Thymus (tissue), 11 donors: ENCODE measurements around the gene GPSM1. TPM values are rescaled to one million over a fixed set of nuclear protein-coding genes. Genes with fewer than 3 reads are reported as not detected.

Experiments used
- DNase-seq, 9 donors: peaks; one replicate each; pipeline ENCODE4 v3.0.0-alpha.2; 2013; ENCODE audit warnings: low spot score in 9 of 9, low read depth in 6 of 9, missing footprints in 1 of 9
- H3K27ac ChIP-seq, 2 donors: one replicate each; pipeline ENCODE4 v1.5.1; 2013; ENCODE audit warnings: control low read depth in 1 of 2, low read depth in 1 of 2, low read length in 1 of 2, mild to moderate bottlenecking in 1 of 2, moderate library complexity in 1 of 2
- H3K27me3 ChIP-seq, 2 donors: one replicate each; pipeline ENCODE4 v1.5.1; 2013; ENCODE audit warnings: low read length in 1 of 2; ENCODE audit not compliant: control insufficient read depth in 2 of 2, insufficient read depth in 1 of 2
- H3K36me3 ChIP-seq, 2 donors: one replicate each; pipeline ENCODE4 v1.5.1; 2013; ENCODE audit warnings: low read length in 1 of 2, mild to moderate bottlenecking in 1 of 2, moderate library complexity in 1 of 2; ENCODE audit not compliant: control insufficient read depth in 2 of 2, insufficient read depth in 2 of 2
- H3K4me1 ChIP-seq, 2 donors: one replicate each; pipeline ENCODE4 v1.5.1; 2013; ENCODE audit warnings: low read length in 2 of 2; ENCODE audit not compliant: control insufficient read depth in 2 of 2, insufficient read depth in 2 of 2
- H3K4me3 ChIP-seq, 2 donors: one replicate each; pipeline ENCODE4 v1.5.1; 2013; ENCODE audit warnings: low read length in 2 of 2, control low read depth in 1 of 2, mild to moderate bottlenecking in 1 of 2
- H3K9me3 ChIP-seq, 2 donors: one replicate each; pipeline ENCODE4 v1.5.1; 2013; ENCODE audit warnings: low read length in 1 of 2, mild to moderate bottlenecking in 1 of 2; ENCODE audit not compliant: control insufficient read depth in 2 of 2, insufficient read depth in 1 of 2
- WGBS: extraction: QIAGEN DNeasy Blood & Tissue Kit; methylation state at CpG from one replicate; pipeline ENCODE4 v1.1.7; 2013; 5-methylcytosine and 5-hydroxymethylcytosine counted together
- polyA plus RNA-seq: library from polyadenylated mRNA; stranded (reverse); fragments of 200-250 nt; gene quantifications from one replicate; pipeline ENCODE4 v1.2.3, GENCODE V29; 2013
- total RNA-seq: library from RNA; stranded (reverse); fragments of 120-200 nt; gene quantifications from one replicate; pipeline ENCODE4 v1.2.4, GENCODE V29; 2013
- donor health status: healthy.

The GPSM1 gene
- total and polyA plus RNA-seq, 2 donors: 6.1 to 13.1 TPM

- peaks cover 0 to 20% of the 10 kb centered on the region in 2 donors for H3K36me3 ChIP-seq
- peaks cover 6 to 10% of the 10 kb centered on the region in 2 donors for H3K4me1 ChIP-seq
- H3K9me3 ChIP-seq: peaks cover 0 to 12% of the 10 kb centered on the region in 2 donors
- WGBS: 92% methylated on average over 31 of the region's 31 CpGs
- H3K4me3 ChIP-seq: no peak overlapping the region
- H3K27me3 ChIP-seq: peaks cover 2 to 11% of the 10 kb centered on the region in 2 donors
- no peak overlapping the region for H3K27ac ChIP-seq
- DNase-seq: no peak
Observed at GRCh38 chr9:136364942-136365774, 37.8 kb downstream of the GPSM1 start.

- Histone ChIP-seq H3K27ac (no peak overlapping the region), H3K36me3 (peaks cover 0 to 16% of the 10 kb centered on the region in 2 donors), H3K4me3 (no peak overlapping the region), H3K4me1 (peaks cover 6 to 10% of the 10 kb centered on the region in 2 donors), H3K27me3 (peaks cover 2 to 11% of the 10 kb centered on the region in 2 donors), H3K9me3 (peaks cover 0 to 12% of the 10 kb centered on the region in 2 donors)
- WGBS: 78% methylated on average over 9 of the region's 9 CpGs
- no peak for DNase-seq
Observed at GRCh38 chr9:136365775-136366222, 38.5 kb downstream of the GPSM1 start.

- WGBS: 96% methylated on average over 9 of the region's 9 CpGs
Observed at GRCh38 chr9:136366826-136367225, 39.5 kb downstream of the GPSM1 start.

GRCh38 chr9:136367296-136368145 lies 40.2 kb downstream of the GPSM1 start:
- WGBS: 93% methylated on average over 45 of the region's 45 CpGs
- Histone ChIP-seq H3K4me3 (no peak overlapping the region), H3K9me3 (peaks cover 0 to 12% of the 10 kb centered on the region in 2 donors), H3K36me3 (no peaks in the 10 kb centered on the region), H3K4me1 (peaks cover 6 to 13% of the 10 kb centered on the region in 2 donors), H3K27ac (no peak overlapping the region), H3K27me3 (peaks cover 2 to 21% of the 10 kb centered on the region in 2 donors)
- no peak for DNase-seq

More at GRCh38 chr9:136366826-136367225, 39.5 kb downstream of the GPSM1 start:
- H3K4me1 ChIP-seq: peaks cover 6 to 10% of the 10 kb centered on the region in 2 donors
- peaks cover 0 to 7% of the 10 kb centered on the region in 2 donors for H3K36me3 ChIP-seq
- DNase-seq: no peak
- peaks cover 0 to 12% of the 10 kb centered on the region in 2 donors for H3K9me3 ChIP-seq
- no peak overlapping the region for H3K4me3 ChIP-seq
- H3K27ac ChIP-seq: no peak overlapping the region
- peaks cover 2 to 14% of the 10 kb centered on the region in 2 donors for H3K27me3 ChIP-seq

GRCh38 chr9:136368190-136368589 lies 40.9 kb downstream of the GPSM1 start:
- H3K27ac ChIP-seq: no peak overlapping the region
- peaks cover 2 to 28% of the 10 kb centered on the region in 2 donors for H3K27me3 ChIP-seq
- no peaks in the 10 kb centered on the region for H3K36me3 ChIP-seq
- H3K4me1 ChIP-seq: peaks cover 6 to 20% of the 10 kb centered on the region in 2 donors
- DNase-seq: no peak
- WGBS: 92% methylated on average over 18 of the region's 18 CpGs
- H3K9me3 ChIP-seq: peaks cover 0 to 10% of the 10 kb centered on the region in 2 donors
- no peak overlapping the region for H3K4me3 ChIP-seq

- Histone ChIP-seq H3K4me3 (no peak overlapping the region), H3K27me3 (peaks cover 0 to 28% of the 10 kb centered on the region in 2 donors), H3K9me3 (no peaks in the 10 kb centered on the region), H3K4me1 (peaks cover 0 to 10% of the 10 kb centered on the region in 2 donors), H3K36me3 (no peaks in the 10 kb centered on the region), H3K27ac (no peak overlapping the region)
- 99% methylated on average over 19 of the region's 19 CpGs for WGBS
- no peak for DNase-seq
Observed at GRCh38 chr9:136370037-136370436, 42.7 kb downstream of the GPSM1 start.

- no peak overlapping the region for H3K27ac ChIP-seq
- H3K36me3 ChIP-seq: no peaks in the 10 kb centered on the region
- peaks cover 0 to 10% of the 10 kb centered on the region in 2 donors for H3K4me1 ChIP-seq
- H3K4me3 ChIP-seq: no peak overlapping the region
- H3K9me3 ChIP-seq: no peaks in the 10 kb centered on the region
- peaks cover 0 to 27% of the 10 kb centered on the region in 2 donors for H3K27me3 ChIP-seq
- no peak for DNase-seq
- 97% methylated on average over 54 of the region's 54 CpGs for WGBS
Observed at GRCh38 chr9:136370687-136371532, 43.6 kb downstream of the GPSM1 start.

GRCh38 chr9:136371533-136371880 lies 44.2 kb downstream of the GPSM1 start:
- DNase-seq: no peak
- 97% methylated on average over 13 of the region's 13 CpGs for WGBS
- no peaks in the 10 kb centered on the region for H3K36me3 ChIP-seq
- H3K27me3 ChIP-seq: peaks cover 0 to 27% of the 10 kb centered on the region in 2 donors
- H3K27ac ChIP-seq: no peak overlapping the region
- H3K9me3 ChIP-seq: no peaks in the 10 kb centered on the region
- peaks cover 0 to 10% of the 10 kb centered on the region in 2 donors for H3K4me1 ChIP-seq
- no peak overlapping the region for H3K4me3 ChIP-seq
